K562 (cell line): Measurements from ENCODE around the gene PREX1. TPM values are rescaled to one million over a fixed set of nuclear protein-coding genes. Genes with fewer than 3 reads are reported as not detected.

Experiments used
- E2F6 ChIP-seq, 2 experiments: IDR thresholded peaks; 2 replicates each; pipeline ENCODE4 v1.6.1; 2011; ENCODE audit warnings: borderline replicate concordance in 1 of 2, control low read depth in 1 of 2, low read depth in 1 of 2, low read length in 1 of 2, mild to moderate bottlenecking in 1 of 2, mixed read lengths in 1 of 2, moderate library complexity in 1 of 2; ENCODE audit not compliant: insufficient read depth in 1 of 2, insufficient read length in 1 of 2, poor library complexity in 1 of 2, severe bottlenecking in 1 of 2; ENCODE audit errors: extremely low read depth in 1 of 2
- ETV6 ChIP-seq, 3 experiments: fragments of 150-350 bp in 1 of 3; sonication (generic) in 1 of 3; formaldehyde crosslinking in 1 of 3; IDR thresholded peaks; 2 replicates each; pipeline versions ENCODE4 v1.6.1 to v1.8.0; 2014 to 2022; ENCODE audit warnings: borderline replicate concordance in 2 of 3, low read depth in 2 of 3, antibody characterized with exemption in 1 of 3, low read length in 1 of 3, mild to moderate bottlenecking in 1 of 3, missing genetic modification reagents in 1 of 3
- HDGF ChIP-seq: fragments of 450-650 bp; IDR thresholded peaks from 2 replicates; pipeline ENCODE4 v1.6.1; 2016
- HNRNPLL ChIP-seq: fragments of 200-400 bp; formaldehyde crosslinking; IDR thresholded peaks from 2 replicates; pipeline ENCODE4 v1.6.1; 2017; ENCODE audit warnings: low read length, low read depth, mild to moderate bottlenecking; ENCODE audit not compliant: poor library complexity, severe bottlenecking
- MCM7 ChIP-seq, 2 experiments: fragments of 450-650 bp; IDR thresholded peaks; 2 replicates each; pipeline ENCODE4 v1.6.1; 2016 to 2018
- PBX2 ChIP-seq, 2 experiments: IDR thresholded peaks in 1 of 2; conservative IDR thresholded peaks in 1 of 2; 2 replicates each; pipeline ENCODE4 v1.6.1; 2016; ENCODE audit warnings: low read depth in 2 of 2, mild to moderate bottlenecking in 1 of 2, missing compliant biosample characterization in 1 of 2, missing genetic modification characterization in 1 of 2, moderate library complexity in 1 of 2
- RBM17 ChIP-seq: fragments of 200-400 bp; formaldehyde crosslinking; IDR thresholded peaks from 2 replicates; pipeline ENCODE4 v1.6.1; 2017; ENCODE audit warnings: low read depth, mild to moderate bottlenecking, low read length, borderline replicate concordance
- SAFB ChIP-seq: fragments of 200-400 bp; formaldehyde crosslinking; IDR thresholded peaks from 2 replicates; pipeline ENCODE4 v1.6.1; 2017; ENCODE audit warnings: low read depth, low read length, borderline replicate concordance
- SIX5 ChIP-seq, 2 experiments: IDR thresholded peaks; 2 replicates each; pipeline ENCODE4 v1.6.1; 2011; ENCODE audit warnings: low read length in 2 of 2, borderline replicate concordance in 1 of 2, low read depth in 1 of 2, mild to moderate bottlenecking in 1 of 2, moderate library complexity in 1 of 2; ENCODE audit not compliant: insufficient read depth in 1 of 2
- SOX6 ChIP-seq: fragments of 450-650 bp; IDR thresholded peaks from 2 replicates; pipeline ENCODE4 v1.6.1; 2014; ENCODE audit warnings: mild to moderate bottlenecking
- ZNF280A ChIP-seq: fragments of 450-650 bp; IDR thresholded peaks from 2 replicates; pipeline ENCODE4 v1.6.1; 2018; ENCODE audit warnings: mild to moderate bottlenecking, low read depth; ENCODE audit not compliant: partially characterized antibody
- ZNF696 ChIP-seq: fragments of 250-450 bp; sonication (Bioruptor Pico); conservative IDR thresholded peaks from 2 replicates; pipeline ENCODE4 v1.4.0; 2020; ENCODE audit warnings: mild to moderate bottlenecking, moderate library complexity
- polyA plus RNA-seq, 8 experiments: library from polyadenylated mRNA; depleted of rRNA in 4 of 8; stranded (reverse) in 5 of 8; unstranded in 3 of 8; fragments of >200 nt; fragmentation: Nextera tagmentation in 2 of 8; fragmentation: Illumina TruSeq in 1 of 8; extraction: Ambion mirVana in 2 of 8; extraction: Trizol in 1 of 8; gene quantifications; 2 replicates each; pipeline versions ENCODE4 v1.2.1 to v1.2.3, GENCODE V29; 2011 to 2014; ENCODE audit warnings: inconsistent platforms in 1 of 8, missing spikeins in 1 of 8
- total RNA-seq, 7 experiments: library from RNA; depleted of rRNA in 6 of 7; stranded (reverse); fragments of >200 nt in 6 of 7; fragmentation: Illumina TruSeq in 2 of 7; extraction: Trizol in 2 of 7; gene quantifications; 2 replicates each; pipeline versions ENCODE4 v1.2.1 to v1.2.3, GENCODE V29; 2011 to 2021; ENCODE audit warnings: low replicate concordance in 1 of 7

Gene PREX1
- total and polyA plus RNA-seq, 9 of the 15 experiments (the other 6 are each of a cell fraction or from before 2014, with no cell fraction given) = 0.37 to 10.4 (median 4.8) TPM

- TF ChIP-seq ZNF280A (no peak), RBM17 (no peak), HDGF (no peak), PBX2 (CRISPR knock-in tag; IDR thresholded peaks at IDR 0.05; ENCODE audit: low read depth) (no peak), PBX2 (tag; conservative IDR thresholded peaks at IDR 0.05; ENCODE audit: low read depth) (0 out of 2 replicates have a peak, but pooled peaks have one; percentile 53), ETV6 (IDR thresholded peaks at IDR 0.05; ENCODE audit: borderline replicate concordance in 1 of 2, low read depth in 2 of 2, low read length in 1 of 2) (no peak), ETV6 (CRISPR knock-in tag; IDR thresholded peaks at IDR 0.05; ENCODE audit: borderline replicate concordance) (no peak), MCM7 (IDR thresholded peaks at IDR 0.05) (no peak), E2F6 (IDR thresholded peaks at IDR 0.05; ENCODE audit: borderline replicate concordance in 1 of 2, extremely low read depth in 1 of 2, insufficient read depth in 1 of 2, insufficient read length in 1 of 2, low read depth in 1 of 2, low read length in 1 of 2, poor library complexity in 1 of 2, severe bottlenecking in 1 of 2) (no peak), HNRNPLL (no peak), SIX5 (IDR thresholded peaks at IDR 0.05; ENCODE audit: borderline replicate concordance in 1 of 2, insufficient read depth in 1 of 2, low read depth in 1 of 2, low read length in 2 of 2) (no peak), ZNF696 (CRISPR knock-in tag) (no peak), SOX6 (no peak), SAFB (no peak)
These were observed 13.8 kb downstream of the PREX1 start (continued) for GRCh38 chr20:48813930-48814546.
